ENCODE measurements around the gene UBL3.

DNA sequence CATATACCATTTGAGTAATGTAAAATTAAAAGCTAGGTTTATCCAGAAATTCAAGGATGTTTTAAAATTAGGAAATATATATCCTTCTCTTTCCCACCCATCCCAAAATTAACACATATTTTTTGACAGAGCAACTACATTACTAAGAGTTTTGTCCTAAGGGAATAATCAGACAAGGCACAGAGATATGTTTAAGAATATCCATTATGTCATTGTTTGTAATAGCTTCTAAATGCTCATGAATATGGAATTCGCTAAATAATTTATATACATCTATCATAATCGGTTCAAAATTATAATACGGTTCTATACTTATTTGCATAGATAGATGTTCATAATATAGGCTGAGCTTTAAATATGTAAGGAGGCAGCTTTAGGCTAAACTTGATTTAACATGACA lies 9.8 kb downstream of the UBL3 start:
- TF ChIP-seq POLR2A (IDR thresholded peaks at IDR 0.05; ENCODE audit: low read length), result no peak
- no peak for TF ChIP-seq EP300 (IDR thresholded peaks at IDR 0.05)
